T-helper 9 cell (primary cell): ENCODE measurements around the gene ITGA11.

ENCODE experiments used
- DNase-seq: peaks from one replicate; pipeline ENCODE4 v3.0.0-alpha.2; 2020

The ITGA11 gene

DNA sequence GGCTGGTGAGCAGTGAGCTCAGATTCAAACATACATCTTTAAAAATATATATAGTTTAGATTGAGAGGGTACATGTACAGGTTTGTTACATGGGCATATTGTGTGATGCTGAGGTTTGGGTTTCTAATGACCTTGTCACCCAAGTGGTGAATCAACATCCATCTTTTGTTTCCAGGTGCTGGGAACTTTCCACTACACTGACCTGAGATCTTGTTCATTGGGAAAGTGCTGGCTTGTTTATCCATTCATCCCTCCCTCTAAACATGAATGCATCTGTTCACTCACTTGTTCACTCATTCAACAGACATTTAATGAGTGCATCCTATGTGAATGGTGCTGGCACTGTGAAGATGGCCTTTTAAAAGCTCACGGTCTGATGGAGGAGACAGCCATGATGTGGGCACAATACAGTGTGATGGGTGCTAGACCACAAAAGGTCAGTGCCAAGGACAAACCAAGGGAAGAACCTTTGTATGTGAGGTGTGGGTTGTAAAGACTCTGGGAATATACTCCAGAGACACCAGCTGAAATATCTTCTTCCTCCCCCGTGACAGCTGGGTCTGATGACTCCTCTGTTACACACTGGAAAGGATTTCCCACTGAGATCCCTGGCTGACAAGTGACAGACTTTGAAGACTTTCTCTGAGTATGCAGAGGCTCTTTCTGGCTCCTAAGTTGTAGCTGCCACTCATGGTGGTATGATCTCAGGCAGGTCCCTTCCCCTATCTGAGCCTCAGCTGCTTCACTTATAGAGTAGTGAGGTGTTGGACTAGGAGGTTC lies 16.2 kb upstream of the ITGA11 start:
- no peak for DNase-seq

DNA sequence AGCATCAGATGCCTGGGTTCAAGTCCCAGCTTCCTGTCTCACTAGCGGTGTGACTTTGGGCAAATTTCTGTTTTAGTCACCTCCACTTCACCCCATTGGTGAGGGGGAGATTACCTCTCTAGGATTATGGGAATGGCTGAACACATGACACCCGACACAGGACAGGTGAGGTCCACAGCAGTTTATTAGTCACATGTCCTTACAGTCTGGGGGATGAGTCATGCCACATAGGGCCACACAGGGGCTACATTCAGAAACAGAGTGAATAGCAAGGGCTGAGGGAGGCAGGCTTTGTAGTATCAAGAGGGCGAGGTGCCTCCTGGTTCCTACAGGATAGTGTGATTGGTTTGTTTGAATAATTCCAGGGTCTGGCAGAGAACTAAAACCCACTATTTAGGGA lies 15.2 kb upstream of the ITGA11 start:
- no peak for DNase-seq

DNA sequence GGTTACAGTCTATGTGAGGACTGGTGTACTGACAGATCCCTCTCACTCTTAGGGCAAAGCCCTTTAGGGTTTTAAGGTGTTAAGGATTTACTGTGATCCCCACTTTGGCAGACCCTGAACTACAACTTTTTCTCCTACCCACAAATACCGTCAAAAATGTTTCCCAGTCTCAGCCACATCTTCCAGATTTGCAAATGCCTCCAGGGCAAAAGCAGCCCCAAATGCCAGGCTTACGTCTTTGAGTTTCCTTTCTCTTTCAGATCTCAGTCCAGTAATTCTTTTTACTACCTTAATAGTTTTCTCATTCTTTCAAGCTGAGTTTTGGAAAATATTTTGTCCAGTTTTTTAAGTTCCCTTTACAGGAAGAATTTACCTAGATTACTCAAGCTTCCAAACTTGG lies 13.4 kb upstream of the ITGA11 start:
- DNase-seq = no peak

DNA sequence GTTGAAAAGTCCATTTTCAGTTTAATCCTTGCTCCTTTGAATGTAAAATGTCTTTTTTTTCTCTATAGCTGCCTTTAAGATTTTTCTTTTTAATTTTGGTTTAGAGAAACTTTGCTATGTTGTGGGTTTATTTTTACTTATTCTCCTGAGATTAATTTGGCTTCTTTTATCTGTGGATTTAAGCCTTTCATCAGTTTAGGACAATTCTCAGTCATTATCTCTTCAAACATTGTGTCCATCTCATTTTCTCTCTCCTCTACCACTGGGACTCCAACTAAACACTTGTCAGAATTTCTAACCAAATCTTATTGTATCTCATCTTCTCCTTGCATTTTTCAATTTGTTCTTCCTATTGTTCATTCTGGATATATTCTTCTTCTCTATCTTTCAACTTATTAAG lies 12.4 kb upstream of the ITGA11 start:
- no peak for DNase-seq

- no peak for DNase-seq
Observed at GRCh38 chr15:68442903-68443302, 10.9 kb upstream of the ITGA11 start.

DNA sequence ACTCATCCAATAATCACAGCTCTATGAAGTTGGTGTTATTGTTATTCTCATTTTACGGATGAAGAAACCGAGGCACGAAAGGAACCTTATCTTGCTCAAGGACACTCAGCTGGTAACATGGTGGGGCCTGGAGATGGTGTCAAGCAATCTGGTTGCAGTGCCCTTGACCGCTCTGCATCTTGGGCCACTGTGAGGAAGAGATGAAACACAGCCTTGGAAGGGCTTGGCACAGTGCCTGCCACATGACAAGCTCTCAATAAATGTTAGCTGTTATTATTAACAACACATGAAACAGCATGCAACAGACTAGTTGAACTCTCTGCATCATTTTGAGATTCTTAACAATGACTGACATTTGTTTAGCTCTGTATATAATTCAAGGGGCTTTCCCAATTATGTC lies 10.1 kb upstream of the ITGA11 start:
- no peak for DNase-seq

GRCh38 chr15:68441045-68441743 lies 9.2 kb upstream of the ITGA11 start:
- DNase-seq = no peak

DNA sequence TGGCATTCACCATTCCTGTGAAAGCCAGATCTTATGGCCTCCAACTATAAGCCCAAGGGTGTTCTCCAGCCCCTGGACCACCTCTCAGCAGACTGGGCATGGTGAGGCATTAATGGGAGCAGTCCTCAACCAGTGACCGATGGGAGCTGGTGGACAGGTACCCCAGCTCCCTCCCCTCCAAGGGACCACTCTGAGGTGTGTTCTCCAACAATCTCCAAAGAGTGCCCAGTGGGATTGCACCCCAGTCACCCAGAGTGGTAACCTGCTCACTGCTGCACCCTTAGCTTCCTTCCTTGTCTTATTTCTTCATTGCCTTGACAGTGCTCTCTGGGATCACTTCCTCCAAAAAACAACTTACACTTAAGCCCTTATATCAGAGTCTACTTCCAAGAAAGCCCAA lies 8.2 kb upstream of the ITGA11 start:
- DNase-seq = no peak

DNA sequence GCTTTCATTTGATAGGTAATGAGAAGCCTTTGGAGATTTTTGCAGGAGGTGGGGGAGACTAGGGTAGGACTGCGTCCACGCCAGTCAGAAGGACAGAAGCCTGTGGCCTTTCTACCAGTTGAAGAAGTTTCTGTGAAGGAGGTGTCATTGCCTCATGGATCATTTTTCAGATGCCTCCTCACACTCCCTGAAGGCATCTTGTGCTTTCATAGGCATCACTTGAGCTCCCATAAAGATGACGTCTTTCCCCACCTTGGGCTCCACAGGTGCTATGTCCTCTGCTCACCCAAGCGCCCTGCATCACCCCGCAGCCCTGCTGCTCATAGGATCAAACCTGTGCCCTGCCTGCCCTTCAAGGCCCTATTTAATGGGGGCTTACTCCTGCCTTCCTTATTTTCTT lies 7.5 kb upstream of the ITGA11 start:
- no peak for DNase-seq

- DNase-seq = no peak
Observed at GRCh38 chr15:68436680-68437079, 4.7 kb upstream of the ITGA11 start.

- no peak for DNase-seq
Observed at GRCh38 chr15:68435966-68436365, 4.0 kb upstream of the ITGA11 start.

DNA sequence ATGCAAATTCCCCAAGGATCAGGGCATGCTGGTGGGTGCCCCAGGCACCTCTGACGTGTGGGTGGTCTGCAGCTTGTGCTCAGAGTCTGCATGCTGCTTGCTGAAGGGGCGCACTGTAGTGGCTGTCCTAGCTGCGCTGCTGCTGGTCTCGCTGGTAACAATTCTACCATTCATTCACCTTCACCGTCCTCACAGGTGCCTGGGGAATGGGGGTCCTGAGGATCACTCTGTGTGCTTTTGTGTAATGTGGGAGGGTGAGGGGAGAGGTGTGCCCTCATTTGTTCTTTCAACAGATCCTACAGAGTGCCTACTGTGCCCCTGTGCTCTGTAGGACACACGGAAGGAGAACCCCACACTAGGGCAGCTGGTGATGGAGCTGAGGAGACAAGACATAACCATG lies 2.1 kb upstream of the ITGA11 start:
- no peak for DNase-seq

GRCh38 chr15:68433551-68433950 lies 1.6 kb upstream of the ITGA11 start:
- no peak for DNase-seq

GRCh38 chr15:68432441-68433064 lies 590 bp upstream of the ITGA11 start:
- no peak for DNase-seq

GRCh38 chr15:68431037-68431791 lies 749 bp downstream of the ITGA11 start:
- no peak for DNase-seq

DNA sequence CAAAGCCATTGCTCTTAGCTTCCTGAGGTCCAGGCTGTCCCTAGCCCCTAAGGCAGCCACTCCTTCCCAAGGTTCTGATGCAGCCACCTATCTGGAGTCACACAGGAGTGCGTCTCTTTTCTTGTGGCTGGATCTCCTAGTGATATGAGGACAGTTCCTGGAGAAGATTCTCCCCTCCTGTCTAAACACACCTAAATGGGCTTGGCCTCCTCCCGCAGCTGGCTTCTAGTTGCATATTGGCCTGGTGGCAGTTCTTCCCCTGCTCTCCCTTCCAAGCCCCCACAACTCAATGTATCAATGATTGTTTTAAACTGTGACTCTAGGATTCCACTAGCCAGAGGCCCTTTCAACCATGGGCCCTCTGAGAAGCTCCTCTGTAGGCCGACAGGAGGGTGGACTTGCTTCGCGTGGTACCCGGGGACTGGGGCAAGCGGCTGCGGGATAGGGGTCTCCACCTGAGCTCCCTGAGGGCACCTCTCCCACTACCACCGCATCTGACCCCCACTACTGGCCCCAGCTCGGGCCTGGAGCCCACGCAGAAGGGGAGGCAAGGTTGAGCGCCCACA lies 1.4 kb downstream of the ITGA11 start:
- no peak for DNase-seq

DNA sequence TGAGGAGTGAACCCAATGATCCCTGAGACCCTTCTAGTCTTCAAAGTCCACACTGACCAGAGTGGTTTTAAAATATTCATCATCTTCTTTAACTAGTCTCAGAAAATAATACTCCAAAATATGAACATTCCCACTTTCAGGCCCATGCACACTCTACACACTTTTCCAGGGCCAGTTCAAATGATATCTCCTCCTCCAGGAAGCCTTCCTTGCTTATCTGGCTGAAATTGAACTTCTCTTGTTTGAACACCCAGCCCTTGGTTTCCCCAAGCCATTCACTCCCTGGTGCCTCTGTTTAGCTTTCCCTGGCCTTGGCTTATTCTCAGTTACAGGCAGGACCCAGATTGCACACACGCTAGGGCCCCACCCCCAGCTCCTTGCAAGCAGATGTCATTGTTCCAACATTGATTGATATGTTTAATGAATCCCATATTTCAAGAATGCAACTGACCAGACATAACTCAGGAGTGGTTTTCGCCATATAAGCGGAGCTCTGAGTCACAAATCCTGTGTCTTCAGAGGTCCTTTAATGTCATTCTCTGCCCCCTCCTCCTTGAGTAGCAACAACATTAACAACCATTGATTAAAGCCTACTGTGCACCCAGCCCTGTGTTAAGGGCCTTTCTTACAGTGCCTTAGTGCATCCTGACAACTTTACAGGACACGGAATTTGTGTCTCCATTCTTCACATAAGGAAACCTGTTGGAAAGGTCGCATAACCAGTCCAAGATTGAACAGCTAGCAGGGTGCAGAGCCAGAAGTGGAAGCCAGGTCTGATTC lies 2.1 kb downstream of the ITGA11 start:
- DNase-seq = no peak

DNA sequence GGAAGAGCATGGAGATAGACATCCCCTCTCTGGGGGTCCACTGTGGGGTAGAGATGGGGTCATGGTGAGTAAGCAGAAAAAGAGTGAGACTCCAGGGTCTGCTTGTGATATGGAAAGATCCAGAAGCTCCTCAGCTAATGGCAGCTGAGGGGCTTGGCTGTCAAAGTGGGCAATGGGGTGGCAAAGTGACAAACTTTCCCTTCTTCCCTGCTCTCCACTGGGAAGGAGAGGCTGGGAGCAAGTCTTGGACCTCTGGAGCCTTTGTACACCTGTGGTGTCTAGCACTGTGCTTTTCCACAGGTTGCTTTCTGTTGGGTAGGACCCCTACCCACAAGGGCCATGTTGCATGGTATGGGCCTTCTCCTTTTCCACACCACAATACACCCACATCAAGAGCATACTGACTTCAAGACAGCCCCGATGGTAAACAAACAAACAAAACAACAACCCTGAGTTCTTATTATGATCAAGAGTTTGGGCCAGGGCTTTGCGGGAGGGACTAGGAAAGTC lies 3.5 kb downstream of the ITGA11 start:
- no peak for DNase-seq

DNA sequence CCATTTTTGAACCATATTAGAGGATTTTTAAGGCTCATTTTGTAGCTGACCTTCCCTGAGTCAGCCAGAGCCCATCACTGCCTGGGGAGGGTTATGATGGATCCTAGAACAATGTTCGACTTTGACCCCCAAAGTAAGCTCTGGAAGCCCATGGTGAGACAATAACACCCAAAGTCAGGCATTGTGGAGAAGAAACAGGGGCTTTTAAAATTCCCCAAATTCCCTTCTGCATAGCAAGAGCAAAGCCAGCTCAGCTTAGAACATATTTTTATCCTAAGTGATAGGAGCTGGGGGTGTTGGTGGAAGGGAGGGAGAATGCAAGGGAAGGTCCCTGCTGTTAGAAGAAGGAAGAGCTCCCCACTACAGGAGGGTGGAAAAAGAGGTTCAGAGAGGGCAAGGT lies 4.0 kb downstream of the ITGA11 start:
- DNase-seq = no peak

GRCh38 chr15:68427366-68427765 lies 4.6 kb downstream of the ITGA11 start:
- no peak for DNase-seq

GRCh38 chr15:68426116-68426515 lies 5.8 kb downstream of the ITGA11 start:
- no peak for DNase-seq
